Measurements from ENCODE around the gene PLLP. TPM values are rescaled to one million over a fixed set of nuclear protein-coding genes. Genes with fewer than 3 reads are reported as not detected.

PLLP gene
- polyA plus RNA-seq, 3 donors, result 0.52 to 1.2 (median 0.97) TPM

DNA sequence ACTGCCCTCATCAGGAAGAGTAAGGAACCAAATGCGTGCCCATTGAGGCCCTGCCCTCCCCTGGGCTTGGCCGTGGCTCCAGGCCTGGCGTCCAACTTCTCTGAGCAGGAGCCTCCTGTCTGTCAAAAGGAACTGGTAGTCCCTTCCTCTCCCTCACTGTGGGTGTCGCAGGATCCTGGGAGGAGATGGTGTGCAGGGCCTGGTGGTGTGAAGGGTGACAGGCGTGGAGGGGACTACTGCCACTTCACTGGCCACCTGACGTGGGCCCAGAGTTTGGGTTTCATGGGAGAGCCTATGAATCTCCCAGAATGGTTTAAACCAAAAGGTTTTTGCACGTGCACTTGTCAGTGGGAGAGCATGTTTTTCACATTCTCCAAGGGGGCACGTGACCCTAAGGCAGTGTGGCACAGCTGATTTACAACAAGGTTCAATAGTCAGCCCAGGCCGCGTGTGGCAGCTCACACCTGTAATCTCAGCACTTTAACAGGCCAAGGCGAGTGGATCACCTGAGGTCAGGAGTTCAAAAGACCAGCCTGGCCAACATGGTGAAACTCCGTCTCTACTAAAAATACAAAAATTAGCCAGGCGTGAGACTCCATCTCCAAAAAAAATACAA is 26.9 kb downstream of the PLLP start:
- Mint-ChIP-seq H3K27me3 (ENCODE audit: low read depth in 3 of 3) (peaks cover 0 to 4% (median 3%) of the 10 kb centered on the region in 3 donors), H3K4me3 (no peak overlapping the region), H3K4me1 (peaks cover 6% of the 10 kb centered on the region), H3K36me3 (peaks cover 18 to 19% of the 10 kb centered on the region in 2 donors), H3K9me3 (peaks cover 0 to 2% (median 0%) of the 10 kb centered on the region in 7 donors), H3K27ac (no peak overlapping the region)
- Histone ChIP-seq H3K4me1 (ENCODE audit: control insufficient read depth in 1 of 2, insufficient read depth in 2 of 2, low read length in 2 of 2) (no peaks in the 10 kb centered on the region), H3K4me2 (replicated peaks; ENCODE audit: extremely low read depth, low read length, poor library complexity, severe bottlenecking) (no peak overlapping the region), H2AFZ (ENCODE audit: insufficient read depth, low read depth, low read length, poor library complexity, severe bottlenecking) (no peak overlapping the region), H3K4me3 (replicated peaks in 1 of 3; ENCODE audit: low read depth in 2 of 3, low read length in 3 of 3) (no peak overlapping the region), H4K20me1 (ENCODE audit: insufficient read depth, low read length) (no peaks in the 10 kb centered on the region), H3K79me2 (ENCODE audit: insufficient read depth, low read length) (no peaks in the 10 kb centered on the region), H3K36me3 (replicated peaks in 1 of 2; ENCODE audit: control insufficient read depth in 1 of 2, insufficient read depth in 2 of 2, low read length in 2 of 2) (peaks cover 14 to 41% of the 10 kb centered on the region in 2 donors), H3K9ac (ENCODE audit: insufficient read depth, low read length, poor library complexity, severe bottlenecking) (no peak overlapping the region), H3K9me3 (replicated peaks in 1 of 2; ENCODE audit: control insufficient read depth in 1 of 2, insufficient read depth in 1 of 2, low read length in 2 of 2) (no peaks in the 10 kb centered on the region), H3K27ac (ENCODE audit: low read depth in 1 of 2, low read length in 2 of 2) (no peak overlapping the region), H3K27me3 (ENCODE audit: control insufficient read depth in 2 of 2, insufficient read depth in 2 of 2, low read length in 2 of 2) (no peaks in the 10 kb centered on the region)
- TF ChIP-seq, protein P1, sequence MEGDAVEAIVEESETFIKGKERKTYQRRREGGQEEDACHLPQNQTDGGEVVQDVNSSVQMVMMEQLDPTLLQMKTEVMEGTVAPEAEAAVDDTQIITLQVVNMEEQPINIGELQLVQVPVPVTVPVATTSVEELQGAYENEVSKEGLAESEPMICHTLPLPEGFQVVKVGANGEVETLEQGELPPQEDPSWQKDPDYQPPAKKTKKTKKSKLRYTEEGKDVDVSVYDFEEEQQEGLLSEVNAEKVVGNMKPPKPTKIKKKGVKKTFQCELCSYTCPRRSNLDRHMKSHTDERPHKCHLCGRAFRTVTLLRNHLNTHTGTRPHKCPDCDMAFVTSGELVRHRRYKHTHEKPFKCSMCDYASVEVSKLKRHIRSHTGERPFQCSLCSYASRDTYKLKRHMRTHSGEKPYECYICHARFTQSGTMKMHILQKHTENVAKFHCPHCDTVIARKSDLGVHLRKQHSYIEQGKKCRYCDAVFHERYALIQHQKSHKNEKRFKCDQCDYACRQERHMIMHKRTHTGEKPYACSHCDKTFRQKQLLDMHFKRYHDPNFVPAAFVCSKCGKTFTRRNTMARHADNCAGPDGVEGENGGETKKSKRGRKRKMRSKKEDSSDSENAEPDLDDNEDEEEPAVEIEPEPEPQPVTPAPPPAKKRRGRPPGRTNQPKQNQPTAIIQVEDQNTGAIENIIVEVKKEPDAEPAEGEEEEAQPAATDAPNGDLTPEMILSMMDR (IDR thresholded peaks at IDR 0.05), result no peak
- 87% methylated on average over 3 of the region's 13 CpGs for WGBS (ENCODE audit: insufficient coverage)
- intact Hi-C loops (cut with micrococcal nuclease), result no loop called here
- no peak for DNase-seq

DNA sequence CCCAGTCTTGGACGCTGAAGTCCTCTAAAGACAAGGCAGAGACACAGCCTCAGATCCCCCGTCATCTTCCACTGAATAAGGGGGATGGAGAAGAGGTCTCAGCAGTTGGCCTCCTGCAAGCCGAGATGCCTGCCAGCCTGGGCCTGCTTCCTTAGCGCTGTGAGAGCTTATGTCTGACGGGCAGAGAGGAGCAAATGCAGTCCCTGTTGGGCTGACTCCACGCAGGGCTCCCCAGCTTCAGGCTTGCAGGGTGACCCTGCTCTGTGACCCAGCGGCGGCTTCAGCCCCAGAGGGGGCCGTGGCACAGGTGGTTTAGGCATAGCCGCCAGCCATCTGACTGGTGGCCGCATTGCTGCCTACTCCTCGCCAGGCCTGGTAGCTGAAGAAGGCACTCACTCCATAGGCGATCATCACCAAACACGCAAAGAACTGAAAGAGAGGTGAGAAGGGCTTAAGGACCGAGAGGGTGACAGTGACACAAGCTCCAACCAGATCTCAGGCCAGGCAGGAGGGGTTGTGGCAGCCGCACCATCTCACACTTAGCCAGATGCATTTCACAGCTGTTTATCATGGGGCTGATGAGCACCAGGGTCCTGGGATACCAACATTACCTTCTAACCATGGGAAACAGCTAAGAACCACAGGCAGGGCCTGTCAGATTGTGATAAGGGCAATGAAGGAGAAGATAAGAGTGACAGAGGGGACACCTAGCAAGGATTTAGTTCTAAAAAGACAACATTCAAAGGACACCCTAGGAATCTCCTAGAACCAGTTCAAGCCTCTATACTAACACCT is 27.7 kb downstream of the PLLP start:
- peaks cover 21 to 49% of the 10 kb centered on the region in 2 donors for H3K36me3 ChIP-seq (replicated peaks in 1 of 2; ENCODE audit: control insufficient read depth in 1 of 2, insufficient read depth in 2 of 2, low read length in 2 of 2)
- peaks cover 0 to 4% (median 3%) of the 10 kb centered on the region in 3 donors for H3K27me3 Mint-ChIP-seq (ENCODE audit: low read depth in 3 of 3)
- TF ChIP-seq, protein P1 (IDR thresholded peaks at IDR 0.05), result no peak
- no peaks in the 10 kb centered on the region for H3K79me2 ChIP-seq (ENCODE audit: insufficient read depth, low read length)
- no peak overlapping the region for H3K4me3 Mint-ChIP-seq
- no peak overlapping the region for H3K27ac Mint-ChIP-seq
- intact Hi-C loops (cut with micrococcal nuclease), result no loop called here
- peaks cover 0 to 2% (median 0%) of the 10 kb centered on the region in 7 donors for H3K9me3 Mint-ChIP-seq
- no peak overlapping the region for H3K4me2 ChIP-seq (replicated peaks; ENCODE audit: extremely low read depth, low read length, poor library complexity, severe bottlenecking)
- no peak for DNase-seq
- H3K4me3 ChIP-seq (replicated peaks in 1 of 3; ENCODE audit: low read depth in 2 of 3, low read length in 3 of 3), result no peak overlapping the region
- no peak overlapping the region for H2AFZ ChIP-seq (ENCODE audit: insufficient read depth, low read depth, low read length, poor library complexity, severe bottlenecking)
- peaks cover 6% of the 10 kb centered on the region for H3K4me1 Mint-ChIP-seq
- H3K36me3 Mint-ChIP-seq, result peaks cover 25 to 26% of the 10 kb centered on the region in 2 donors
- no peak overlapping the region for H3K9ac ChIP-seq (ENCODE audit: insufficient read depth, low read length, poor library complexity, severe bottlenecking)
- H3K4me1 ChIP-seq (ENCODE audit: control insufficient read depth in 1 of 2, insufficient read depth in 2 of 2, low read length in 2 of 2), result no peaks in the 10 kb centered on the region
- 98% methylated on average over 11 of the region's 16 CpGs for WGBS (ENCODE audit: insufficient coverage)
- no peaks in the 10 kb centered on the region for H3K9me3 ChIP-seq (replicated peaks in 1 of 2; ENCODE audit: control insufficient read depth in 1 of 2, insufficient read depth in 1 of 2, low read length in 2 of 2)
- H4K20me1 ChIP-seq (ENCODE audit: insufficient read depth, low read length), result no peaks in the 10 kb centered on the region
- H3K27ac ChIP-seq (ENCODE audit: low read depth in 1 of 2, low read length in 2 of 2), result no peak overlapping the region
- no peaks in the 10 kb centered on the region for H3K27me3 ChIP-seq (ENCODE audit: control insufficient read depth in 2 of 2, insufficient read depth in 2 of 2, low read length in 2 of 2)

Measured in CD14-positive monocyte (primary cell).